ENCODE measurements around the gene PICALM.

- TF ChIP-seq CTCF (IDR thresholded peaks at IDR 0.05 in 2 of 3, conservative IDR thresholded peaks at IDR 0.05 in 1 of 3; ENCODE audit: insufficient read depth in 2 of 3, low read depth in 1 of 3, low read length in 3 of 3) (no peak), SREBF1 (IDR thresholded peaks at IDR 0.05; ENCODE audit: borderline replicate concordance, low read depth, low read length) (no peak), ZNF57 (CRISPR knock-in tag; IDR thresholded peaks at IDR 0.05) (no peak), E2F6 (IDR thresholded peaks at IDR 0.05; ENCODE audit: borderline replicate concordance in 1 of 2, extremely low read depth in 1 of 2, insufficient read depth in 1 of 2, insufficient read length in 1 of 2, low read depth in 1 of 2, low read length in 1 of 2, poor library complexity in 1 of 2, severe bottlenecking in 1 of 2) (no peak)
Observed at GRCh38 chr11:85935751-85936150, 133.1 kb downstream of the PICALM start.

Data from K562 (cell line).